22Rv1 (cell line): ENCODE measurements around the gene GAS2L3.

Experiments
- CTCF ChIP-seq: fragments of 450-650 bp; IDR thresholded peaks from 2 replicates; pipeline ENCODE4 v1.5.1; 2017; ENCODE audit warnings: mild to moderate bottlenecking
- ZFX ChIP-seq: fragments of 450-650 bp; IDR thresholded peaks from 2 replicates; pipeline ENCODE4 v1.6.1; 2017; ENCODE audit warnings: antibody characterized with exemption, borderline replicate concordance

- TF ChIP-seq CTCF (no peak), ZFX (no peak)
Observed at GRCh38 chr12:100534625-100535227, 38.8 kb upstream of the GAS2L3 start.
